SK-N-SH (cell line): ENCODE results near the gene TRPM2.

Experiments used
- CHD2 ChIP-seq: fragments of 150-350 bp; IDR thresholded peaks from 2 replicates; pipeline ENCODE4 v1.6.1; 2018; ENCODE audit warnings: low read length; ENCODE audit not compliant: partially characterized antibody
- CTCF ChIP-seq: fragments of 200-600 bp; sonication (generic); IDR thresholded peaks from 2 replicates; pipeline ENCODE4 v1.6.1; 2017; ENCODE audit warnings: antibody characterized with exemption, mild to moderate bottlenecking, moderate library complexity
- ELF1 ChIP-seq: IDR thresholded peaks from 2 replicates; pipeline ENCODE4 v1.4.0; 2012
- EP300 ChIP-seq, 2 experiments: IDR thresholded peaks; 2 replicates each; pipeline versions ENCODE4 v1.4.0 to v1.6.1; 2012; ENCODE audit warnings: borderline replicate concordance in 1 of 2, low read depth in 1 of 2, low read length in 1 of 2
- FOSL2 ChIP-seq: IDR thresholded peaks from 2 replicates; pipeline ENCODE4 v1.4.0; 2012; ENCODE audit warnings: low read depth, mild to moderate bottlenecking, moderate library complexity, borderline replicate concordance
- GABPA ChIP-seq: IDR thresholded peaks from 2 replicates; pipeline ENCODE4 v1.4.0; 2012; ENCODE audit warnings: low read depth, mild to moderate bottlenecking
- POLR2AphosphoS5 ChIP-seq: IDR thresholded peaks from 2 replicates; pipeline ENCODE4 v1.6.1; 2012; ENCODE audit warnings: low read depth, low read length
- SIN3A ChIP-seq: IDR thresholded peaks from 2 replicates; pipeline ENCODE4 v1.6.1; 2012; ENCODE audit warnings: low read depth, mild to moderate bottlenecking, low read length, moderate library complexity, borderline replicate concordance
- SMC3 ChIP-seq: IDR thresholded peaks from 2 replicates; pipeline ENCODE4 v1.6.1; 2012; ENCODE audit warnings: low read depth, low read length, improper control_type of control experiment
- TAF1 ChIP-seq: IDR thresholded peaks from 2 replicates; pipeline ENCODE4 v1.6.1; 2012; ENCODE audit warnings: low read depth, mild to moderate bottlenecking, low read length, moderate library complexity, borderline replicate concordance
- USF2 ChIP-seq: fragments of 150-350 bp; IDR thresholded peaks from 2 replicates; pipeline ENCODE4 v1.6.1; 2017; ENCODE audit warnings: antibody characterized with exemption, low read length, low read depth, borderline replicate concordance

DNA sequence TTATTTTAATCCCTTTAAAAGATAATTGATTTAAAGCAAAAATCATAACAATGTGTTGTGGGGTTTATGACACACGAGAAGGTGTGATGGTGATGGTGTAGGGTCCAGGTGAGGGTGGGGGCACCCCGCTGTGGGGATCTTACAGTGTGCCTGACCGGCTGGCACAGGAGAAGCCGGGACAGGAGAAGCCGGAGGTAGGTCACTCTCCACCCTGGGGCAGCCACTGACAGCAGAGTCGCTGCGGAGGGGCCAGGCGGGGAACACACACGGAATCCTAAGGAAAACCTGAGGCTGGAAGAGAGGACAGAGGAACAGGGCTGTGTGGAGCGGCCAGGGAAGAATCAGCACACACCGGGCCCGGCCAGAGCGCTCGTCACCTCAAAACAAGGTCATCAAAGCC, 97.6 kb downstream of the TRPM2 start:
- no peak for TF ChIP-seq USF2
- no peak for TF ChIP-seq CTCF
- TF ChIP-seq POLR2AphosphoS5 = no peak
- no peak for TF ChIP-seq SMC3
- no peak for TF ChIP-seq SIN3A
- TF ChIP-seq TAF1 = no peak
- TF ChIP-seq ELF1 = no peak
- TF ChIP-seq CHD2 = no peak
- no peak for TF ChIP-seq FOSL2
- no peak for TF ChIP-seq GABPA
- TF ChIP-seq EP300 (IDR thresholded peaks at IDR 0.05; ENCODE audit: borderline replicate concordance in 1 of 2, low read depth in 1 of 2, low read length in 1 of 2) = no peak
